Measurements from ENCODE around the gene FBXO31. TPM values are rescaled to one million over a fixed set of nuclear protein-coding genes. Genes with fewer than 3 reads are reported as not detected.

Gene FBXO31
- total and polyA plus RNA-seq, 9 of the 15 experiments (the other 6 are each of a cell fraction or from before 2014, with no cell fraction given) = 0.18 to 33.3 (median 10.9) TPM

DNA sequence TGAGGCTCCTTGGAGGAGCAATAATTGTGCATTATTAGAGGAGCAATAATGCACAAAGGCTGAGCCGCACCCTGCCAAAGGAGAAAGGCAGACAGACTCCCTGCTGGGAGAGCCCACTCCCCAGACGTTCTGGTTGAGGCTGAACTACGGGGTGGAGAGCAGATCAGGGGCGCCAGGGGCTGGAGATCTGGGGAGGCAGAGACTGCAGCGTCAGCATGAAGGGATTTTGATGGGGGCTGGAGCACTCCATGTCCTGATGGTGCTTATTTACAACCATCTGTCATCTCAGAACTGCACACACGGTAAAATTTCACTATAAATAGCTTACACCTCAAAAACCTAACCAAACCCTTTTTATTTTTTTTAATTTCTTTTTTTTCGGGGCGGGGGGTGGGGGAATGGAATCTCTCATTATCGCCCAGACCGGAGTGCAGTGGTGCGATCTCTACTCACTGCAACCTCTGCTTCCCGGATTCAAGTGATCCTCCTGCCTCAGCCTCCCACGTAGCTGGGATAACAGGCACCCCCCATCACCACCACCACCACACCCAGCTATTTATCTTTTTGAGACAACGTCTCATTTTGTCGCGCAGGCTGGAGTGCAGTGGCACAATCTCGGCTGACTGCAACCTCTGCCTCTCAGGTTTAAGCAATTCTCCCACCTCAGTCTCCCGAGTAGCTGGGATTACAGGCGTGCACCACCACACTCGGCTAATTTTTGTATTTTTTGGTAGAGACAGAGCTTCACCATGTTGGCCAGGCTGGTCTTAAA lies 62.1 kb downstream of the FBXO31 start:
- ATAC-seq = no peak
- no peak for DNase-seq (ENCODE audit: extremely low read depth in 1 of 4, low spot score in 3 of 4)
- no peaks in the 10 kb centered on the region for H3K27me3 ChIP-seq (ENCODE audit: control insufficient read depth in 2 of 2, insufficient read depth in 2 of 2, low read length in 2 of 2)
- intact Hi-C loops (cut with micrococcal nuclease) = loop anchor here (10.0 kb wide), 1 partner anchor 313 kb away; no protein-coding TSS in a partner anchor
- H3K36me3 ChIP-seq (ENCODE audit: control insufficient read depth, insufficient read depth, low read length) = peaks cover 27% of the 10 kb centered on the region
- H2AFZ ChIP-seq (ENCODE audit: low read depth, low read length) = no peak overlapping the region
- H3K9me1 ChIP-seq (ENCODE audit: control insufficient read depth, insufficient read depth, low read length) = peaks cover 2% of the 10 kb centered on the region
- peaks cover 22% of the 10 kb centered on the region for H3K79me2 ChIP-seq (ENCODE audit: control insufficient read depth, insufficient read depth, low read length)
- no peak for FAIRE-seq
- CTCF ChIA-PET (ENCODE audit: low intra/inter-chr PET ratio) = no interaction called here
- no TSS peak for BruUV-seq (replicated peaks)
- peaks cover 13 to 37% of the 10 kb centered on the region in 2 experiments for H3K4me1 ChIP-seq (replicated peaks in 1 of 2; ENCODE audit: control insufficient read depth in 2 of 2, insufficient read depth in 2 of 2, low read length in 2 of 2)
- H3K9ac ChIP-seq (ENCODE audit: insufficient read depth in 1 of 2, low read depth in 2 of 2, low read length in 2 of 2) = peak overlapping the region in 1 of 2 experiments; percentile 31; a peak in 1 of 4 replicates
- H3K4me2 ChIP-seq (ENCODE audit: insufficient read depth, low read length) = no peak overlapping the region
- in situ Hi-C loops (cut with MboI) = no loop called here
- POLR2A ChIA-PET = interaction anchor here (0.6 to 1.4 kb wide), 3 partner anchors 11 to 370 kb away, joined by 3 read pairs; no protein-coding TSS in a partner anchor
- 0 out of 2 replicates have a peak, but pooled peaks cover under 1% of the 10 kb centered on the region for H4K20me1 ChIP-seq (replicated peaks; ENCODE audit: control insufficient read depth, insufficient read depth, low read length)
- peak; percentile 35; the same call in 1 of the 2 replicates for TF ChIP-seq C11orf30 (IDR thresholded peaks at IDR 0.05; ENCODE audit: low read depth)
- TF ChIP-seq KDM1A (IDR thresholded peaks at IDR 0.05) = peak; percentile 69 to 70; a peak in 3 of 4 replicates
- no peak for TF ChIP-seq U2AF2 (optimal IDR thresholded peaks at IDR 0.05; ENCODE audit: low read depth, low read length)
- no peak for TF ChIP-seq TBP (optimal IDR thresholded peaks at IDR 0.05; ENCODE audit: low read depth, low read length)
- no peak for TF ChIP-seq SRF (CRISPR knock-in tag; IDR thresholded peaks at IDR 0.05)
- TF ChIP-seq, protein P1, sequence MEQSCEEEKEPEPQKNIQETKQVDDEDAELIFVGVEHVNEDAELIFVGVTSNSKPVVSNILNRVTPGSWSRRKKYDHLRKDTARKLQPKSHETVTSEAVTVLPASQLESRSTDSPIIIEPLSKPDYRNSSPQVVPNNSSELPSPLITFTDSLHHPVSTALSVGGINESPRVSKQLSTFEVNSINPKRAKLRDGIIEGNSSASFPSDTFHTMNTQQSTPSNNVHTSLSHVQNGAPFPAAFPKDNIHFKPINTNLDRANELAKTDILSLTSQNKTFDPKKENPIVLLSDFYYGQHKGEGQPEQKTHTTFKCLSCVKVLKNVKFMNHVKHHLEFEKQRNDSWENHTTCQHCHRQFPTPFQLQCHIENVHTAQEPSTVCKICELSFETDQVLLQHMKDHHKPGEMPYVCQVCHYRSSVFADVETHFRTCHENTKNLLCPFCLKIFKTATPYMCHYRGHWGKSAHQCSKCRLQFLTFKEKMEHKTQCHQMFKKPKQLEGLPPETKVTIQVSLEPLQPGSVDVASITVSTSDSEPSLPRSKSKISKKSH (CRISPR knock-in tag; IDR thresholded peaks at IDR 0.05) = no peak
- peak; percentile 30; the same call in 1 of the 2 replicates for TF ChIP-seq CBFA2T3 (IDR thresholded peaks at IDR 0.05)
- 0 out of 2 replicates have a peak, but pooled peaks have one; percentile 26 for TF ChIP-seq ZNF316 (IDR thresholded peaks at IDR 0.05)
- TF ChIP-seq, protein P2, sequence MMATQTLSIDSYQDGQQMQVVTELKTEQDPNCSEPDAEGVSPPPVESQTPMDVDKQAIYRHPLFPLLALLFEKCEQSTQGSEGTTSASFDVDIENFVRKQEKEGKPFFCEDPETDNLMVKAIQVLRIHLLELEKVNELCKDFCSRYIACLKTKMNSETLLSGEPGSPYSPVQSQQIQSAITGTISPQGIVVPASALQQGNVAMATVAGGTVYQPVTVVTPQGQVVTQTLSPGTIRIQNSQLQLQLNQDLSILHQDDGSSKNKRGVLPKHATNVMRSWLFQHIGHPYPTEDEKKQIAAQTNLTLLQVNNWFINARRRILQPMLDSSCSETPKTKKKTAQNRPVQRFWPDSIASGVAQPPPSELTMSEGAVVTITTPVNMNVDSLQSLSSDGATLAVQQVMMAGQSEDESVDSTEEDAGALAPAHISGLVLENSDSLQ (IDR thresholded peaks at IDR 0.05) = 0 out of 2 replicates have a peak, but pooled peaks have one; percentile 27
- peak; percentile 54 for TF ChIP-seq MEIS2 (IDR thresholded peaks at IDR 0.05; ENCODE audit: partially characterized antibody)
- TF ChIP-seq, protein P3, sequence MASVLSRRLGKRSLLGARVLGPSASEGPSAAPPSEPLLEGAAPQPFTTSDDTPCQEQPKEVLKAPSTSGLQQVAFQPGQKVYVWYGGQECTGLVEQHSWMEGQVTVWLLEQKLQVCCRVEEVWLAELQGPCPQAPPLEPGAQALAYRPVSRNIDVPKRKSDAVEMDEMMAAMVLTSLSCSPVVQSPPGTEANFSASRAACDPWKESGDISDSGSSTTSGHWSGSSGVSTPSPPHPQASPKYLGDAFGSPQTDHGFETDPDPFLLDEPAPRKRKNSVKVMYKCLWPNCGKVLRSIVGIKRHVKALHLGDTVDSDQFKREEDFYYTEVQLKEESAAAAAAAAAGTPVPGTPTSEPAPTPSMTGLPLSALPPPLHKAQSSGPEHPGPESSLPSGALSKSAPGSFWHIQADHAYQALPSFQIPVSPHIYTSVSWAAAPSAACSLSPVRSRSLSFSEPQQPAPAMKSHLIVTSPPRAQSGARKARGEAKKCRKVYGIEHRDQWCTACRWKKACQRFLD (CRISPR knock-in tag; IDR thresholded peaks at IDR 0.05) = no peak
- WGBS (ENCODE audit: insufficient coverage, low coverage, missing lambda C conversion rate) = 41% methylated on average over 20 of the region's 20 CpGs
- no peak overlapping the region for H3K27ac ChIP-seq (ENCODE audit: extremely low read depth, low read depth, low read length)
- H3K9me3 ChIP-seq (replicated peaks; ENCODE audit: control insufficient read depth, insufficient read depth, low read depth, low read length) = no peaks in the 10 kb centered on the region
- no peak overlapping the region for H3K4me3 ChIP-seq

Data from K562 (cell line).